NCI-H1092 treated with DMSO at 0.1 percent for 48 hours (cell line): ENCODE data around the gene NOLC1.

ENCODE experiments used
- DNase-seq: peaks from one replicate; lab custom pipeline; 2025; lab: John Stamatoyannopoulos, UW

NOLC1 gene

DNA sequence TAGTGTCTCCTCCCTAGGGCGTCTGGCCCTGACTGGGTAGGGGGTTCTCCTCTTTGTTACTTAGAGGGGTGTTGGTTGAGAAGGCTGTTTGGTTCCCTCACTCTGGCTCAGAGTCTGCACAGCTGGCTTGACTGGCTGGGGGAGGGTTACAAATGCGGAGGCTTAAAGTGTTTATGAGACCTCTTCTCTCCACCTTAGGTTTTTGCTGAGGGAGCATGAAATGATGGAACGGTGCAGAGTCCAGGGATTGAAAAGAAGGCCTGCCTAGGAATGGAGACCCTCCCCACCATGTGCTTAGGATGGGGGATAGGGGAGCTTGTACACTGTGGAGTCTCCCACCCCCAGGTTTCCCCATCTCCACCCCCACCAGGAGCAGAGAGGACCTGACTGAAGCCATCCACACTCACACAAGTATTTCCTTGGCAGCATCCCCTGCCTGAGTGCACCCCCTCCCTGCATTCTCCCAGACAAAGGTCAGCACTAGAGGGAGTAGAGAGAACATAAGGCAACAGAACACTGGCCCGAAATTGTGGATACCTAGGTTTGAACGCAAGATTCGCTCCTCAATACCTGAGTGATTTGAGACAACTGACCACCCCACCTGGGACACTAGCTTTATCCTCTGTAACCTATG, 30.3 kb upstream of the NOLC1 start:
- DNase-seq, result no peak

DNA sequence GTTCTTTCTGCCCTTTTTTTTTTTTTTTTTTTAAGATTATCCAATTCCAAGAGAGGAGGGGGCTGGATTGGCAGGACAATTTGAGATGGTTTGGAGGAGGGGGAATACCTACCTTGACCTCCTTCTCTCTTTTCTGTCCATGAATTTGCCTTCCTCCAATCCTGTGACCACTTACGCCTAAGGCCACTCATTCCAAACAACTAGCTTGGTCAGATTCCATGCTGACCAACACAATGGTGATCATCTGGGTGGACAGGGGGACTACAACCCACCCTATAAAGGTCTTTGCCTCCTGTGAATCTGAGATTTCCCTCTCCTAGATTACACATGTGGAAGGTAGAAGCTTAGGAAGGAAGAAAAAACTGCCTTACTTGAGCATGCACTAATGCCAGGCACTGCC, 29.7 kb upstream of the NOLC1 start:
- DNase-seq, result no peak

DNA sequence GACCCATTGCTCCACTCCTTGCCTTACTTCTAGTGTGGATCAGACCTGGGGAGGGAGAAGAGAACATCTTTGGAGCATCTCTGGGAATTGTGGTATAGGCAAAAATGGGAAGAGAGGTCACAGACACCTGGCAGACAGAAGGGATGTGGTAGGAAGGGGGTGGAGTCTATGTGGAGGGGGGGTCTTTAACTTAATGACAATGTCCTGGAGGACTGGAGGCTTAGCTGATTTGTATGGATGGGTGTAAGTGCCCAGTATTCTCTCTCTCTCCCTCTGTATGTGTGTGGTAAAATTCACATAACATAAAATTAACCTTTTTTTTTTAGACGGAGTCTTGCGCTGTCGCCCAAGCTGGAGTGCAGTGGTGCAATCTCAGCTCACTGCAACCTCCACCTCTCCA, 29.0 kb upstream of the NOLC1 start:
- DNase-seq, result no peak

DNA sequence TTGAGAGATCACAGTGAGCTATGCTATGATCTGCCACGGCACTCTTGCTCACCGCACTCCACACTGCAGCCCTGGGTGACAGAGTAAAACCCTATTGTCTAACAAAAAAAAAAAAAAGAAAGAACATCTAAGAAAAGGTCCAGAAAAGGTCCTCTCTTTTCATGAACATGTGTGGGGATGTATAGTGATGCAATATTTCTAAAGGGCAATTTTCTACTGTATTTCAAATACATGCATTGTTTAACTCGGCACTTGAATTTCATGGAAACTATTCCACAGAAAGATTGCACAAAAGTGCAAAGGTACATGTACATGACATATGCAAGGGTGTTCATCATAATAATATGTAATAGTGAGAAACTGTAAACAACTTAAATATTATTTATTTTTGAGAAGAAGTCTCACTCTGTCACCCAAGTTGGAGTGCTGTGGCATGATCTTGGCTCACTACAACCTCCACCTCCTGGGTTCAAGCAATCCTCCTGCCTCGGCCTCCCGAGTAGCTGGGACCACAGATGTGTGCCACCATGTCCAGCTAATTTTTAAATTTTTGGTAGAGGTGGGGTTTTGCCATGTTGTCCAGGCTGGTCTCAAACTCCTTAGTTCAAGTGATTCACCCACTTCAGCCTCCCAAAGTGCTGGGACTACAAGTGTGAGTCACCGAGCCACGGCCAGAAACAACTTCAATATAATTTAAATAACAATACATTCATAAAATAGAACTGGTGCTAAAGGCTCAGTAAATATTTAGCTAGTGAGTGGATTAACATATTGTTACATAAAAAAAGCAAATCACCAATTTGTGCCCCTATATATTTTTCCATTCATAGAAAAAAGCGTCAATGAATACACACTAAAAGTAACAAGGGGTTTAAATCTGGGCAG, 20.7 kb upstream of the NOLC1 start:
- DNase-seq, result no peak

DNA sequence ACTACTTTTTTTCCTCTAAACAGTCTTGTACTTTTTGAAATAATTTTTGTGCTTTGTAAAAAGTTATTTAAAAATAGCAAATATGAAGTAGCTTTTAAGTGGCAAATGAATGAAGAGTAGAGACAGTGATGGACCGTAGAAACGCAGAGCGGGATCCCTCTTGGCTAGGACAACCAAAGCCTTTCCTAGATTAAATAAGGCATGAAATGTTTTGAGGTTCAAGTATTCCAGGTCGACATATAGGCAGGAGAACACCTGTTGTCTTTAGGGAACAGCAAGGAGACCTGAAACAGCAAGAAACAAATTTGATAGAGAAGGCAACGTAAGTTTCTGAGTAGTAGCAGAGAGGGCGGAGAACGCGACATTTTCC, 20.0 kb upstream of the NOLC1 start:
- DNase-seq, result no peak

DNA sequence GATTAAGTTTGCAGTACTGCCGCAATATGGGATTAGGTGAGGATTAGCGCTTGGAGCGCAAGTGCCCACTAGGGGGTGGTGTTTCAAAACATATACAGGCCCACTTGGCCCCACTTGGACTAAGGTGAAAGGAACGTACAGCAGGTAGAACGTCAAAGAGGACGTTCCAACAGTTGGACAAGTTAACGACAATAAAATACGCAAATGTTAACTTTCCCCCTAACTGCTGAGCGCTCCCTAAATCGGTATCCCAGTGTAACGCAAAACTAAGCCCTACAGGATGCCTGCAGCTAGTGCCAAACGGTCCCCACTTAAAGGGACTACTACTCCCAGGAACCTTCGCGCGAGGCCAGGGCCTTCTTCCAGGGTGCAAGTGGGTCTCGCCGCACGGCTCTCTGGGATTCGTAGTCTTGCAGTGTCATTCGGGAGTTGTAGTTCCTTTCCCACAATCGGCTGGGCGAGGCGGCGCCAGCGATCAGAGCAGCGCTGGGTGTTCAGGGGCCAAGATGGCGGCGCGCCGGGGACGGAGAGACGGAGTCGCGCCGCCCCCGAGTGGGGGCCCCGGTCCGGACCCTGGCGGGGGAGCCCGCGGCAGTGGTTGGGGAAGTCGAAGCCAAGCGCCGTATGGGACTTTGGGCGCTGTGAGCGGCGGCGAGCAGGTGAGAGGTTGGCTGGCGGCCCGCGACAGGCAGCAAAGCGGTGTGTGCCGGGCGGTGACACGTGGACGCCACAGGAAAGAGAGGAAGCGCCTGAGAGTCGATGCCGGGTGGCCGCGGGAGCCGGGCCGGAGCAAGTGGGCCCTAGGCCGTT, 19.4 kb upstream of the NOLC1 start, which contains the start of gene PPRC1:
Gene PPRC1, plus strand, starts transcription at position 478 of the 810 bp plus-strand sequence. Its CDS starts 29 bp downstream, at position 507.
- DNase-seq, result peak; percentile 98

DNA sequence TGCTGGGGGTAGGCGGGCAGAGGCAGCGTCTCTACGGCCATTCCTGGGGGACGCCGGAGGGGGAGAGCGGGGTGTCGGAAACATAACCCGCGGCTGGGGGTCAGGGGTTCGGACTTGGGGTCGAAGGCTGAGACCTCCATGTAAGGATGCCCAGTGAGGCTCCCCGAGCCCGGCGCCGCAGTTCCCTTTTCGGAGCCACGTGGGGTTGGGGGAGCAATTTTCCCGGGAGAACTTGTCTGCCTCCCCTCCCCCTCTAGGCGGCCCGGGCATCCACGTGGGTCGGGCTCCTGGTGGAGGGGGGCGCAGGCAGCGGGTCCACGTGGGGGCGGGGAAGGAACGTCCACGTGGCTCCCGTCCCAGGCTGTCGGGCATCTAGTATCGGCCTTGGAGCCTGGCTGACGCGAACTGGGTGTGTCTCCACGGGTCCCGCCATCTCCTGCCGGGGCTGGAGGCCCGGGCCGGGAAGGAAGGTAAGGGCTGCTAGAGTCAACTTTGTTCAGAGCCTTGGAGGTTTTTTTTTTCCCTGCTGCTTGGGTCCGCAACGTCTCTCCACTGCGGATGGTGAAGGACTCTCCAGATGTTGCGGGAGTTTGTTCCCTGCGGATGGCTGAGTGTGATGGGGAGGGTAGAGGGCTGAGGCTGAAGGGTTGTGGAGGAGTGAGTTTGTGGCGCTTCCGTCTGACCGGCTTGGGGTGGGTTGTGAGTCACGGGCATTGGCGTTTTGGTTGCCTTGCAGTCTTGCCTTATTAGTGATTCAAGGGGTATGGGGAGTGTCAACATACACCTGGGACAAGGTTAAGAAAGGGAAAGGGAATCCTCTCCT, 18.6 kb upstream of the NOLC1 start:
- DNase-seq, result peak; percentile 28

DNA sequence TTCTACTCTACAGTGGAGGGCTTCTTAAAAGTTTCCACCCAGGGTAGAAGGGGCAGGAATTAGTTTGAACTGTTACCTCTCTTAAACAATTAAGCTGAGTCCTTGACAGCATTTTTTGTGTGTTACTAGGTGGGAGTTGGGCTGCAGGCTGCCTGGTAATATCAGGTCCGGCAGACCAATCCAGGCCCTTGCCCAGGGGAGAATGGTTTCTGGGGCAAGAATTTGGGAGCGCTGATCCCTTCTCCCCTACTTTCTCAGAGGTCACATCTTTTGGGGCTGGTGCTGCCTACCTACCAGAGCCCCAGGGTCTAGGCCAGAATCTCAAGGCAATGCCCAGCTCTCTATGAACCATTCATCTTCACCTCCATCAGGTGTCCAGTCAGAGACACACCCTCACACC, 17.8 kb upstream of the NOLC1 start:
- no peak for DNase-seq

DNA sequence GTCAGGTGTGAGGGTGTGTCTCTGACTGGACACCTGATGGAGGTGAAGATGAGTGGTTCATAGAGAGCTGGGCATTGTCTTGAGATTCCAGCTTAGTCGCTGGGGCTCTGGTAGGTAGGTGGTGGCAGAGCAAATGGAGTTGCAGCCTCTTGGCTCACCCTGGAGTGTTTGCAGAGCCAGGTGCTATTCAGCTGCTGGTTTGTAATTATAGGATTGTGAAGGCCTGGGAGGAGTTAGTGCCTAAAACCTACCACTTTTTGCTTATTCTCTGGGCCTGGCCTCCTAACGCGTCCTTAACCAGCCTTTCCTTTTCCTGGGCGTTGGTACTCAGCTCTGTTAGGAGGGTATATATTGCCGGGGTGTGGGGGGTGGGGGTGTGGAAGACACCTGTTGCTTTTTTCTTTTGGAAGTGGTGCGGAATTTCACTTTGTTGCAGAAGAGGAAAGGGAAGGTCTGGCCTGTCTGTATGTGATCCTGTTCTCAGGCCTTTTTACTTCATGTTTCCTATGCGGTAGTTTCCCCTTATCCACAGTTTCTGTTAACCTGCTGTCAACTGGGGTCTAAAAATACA, 16.1 kb upstream of the NOLC1 start:
- peak; percentile 25 for DNase-seq

DNA sequence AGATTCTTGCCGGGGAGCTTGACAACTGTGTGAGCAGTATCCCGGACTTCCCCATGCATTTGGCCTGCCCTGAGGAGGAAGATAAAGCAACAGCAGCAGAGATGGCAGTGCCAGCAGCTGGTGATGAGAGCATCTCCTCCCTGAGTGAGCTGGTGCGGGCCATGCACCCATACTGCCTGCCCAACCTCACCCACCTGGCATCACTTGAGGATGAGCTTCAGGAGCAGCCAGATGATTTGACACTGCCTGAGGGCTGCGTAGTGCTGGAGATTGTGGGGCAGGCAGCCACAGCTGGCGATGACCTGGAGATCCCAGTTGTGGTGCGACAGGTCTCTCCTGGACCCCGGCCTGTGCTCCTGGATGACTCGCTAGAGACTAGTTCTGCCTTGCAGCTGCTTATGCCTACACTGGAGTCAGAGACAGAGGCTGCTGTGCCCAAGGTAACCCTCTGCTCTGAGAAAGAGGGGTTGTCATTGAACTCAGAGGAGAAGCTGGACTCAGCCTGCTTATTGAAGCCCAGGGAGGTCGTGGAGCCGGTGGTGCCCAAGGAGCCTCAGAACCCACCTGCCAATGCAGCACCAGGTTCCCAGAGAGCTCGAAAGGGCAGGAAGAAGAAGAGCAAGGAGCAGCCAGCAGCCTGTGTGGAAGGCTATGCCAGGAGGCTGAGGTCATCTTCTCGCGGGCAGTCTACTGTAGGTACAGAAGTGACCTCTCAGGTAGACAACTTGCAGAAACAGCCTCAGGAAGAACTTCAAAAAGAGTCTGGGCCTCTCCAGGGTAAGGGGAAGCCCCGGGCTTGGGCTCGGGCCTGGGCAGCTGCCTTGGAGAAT, 12.7 kb upstream of the NOLC1 start:
- no peak for DNase-seq

DNA sequence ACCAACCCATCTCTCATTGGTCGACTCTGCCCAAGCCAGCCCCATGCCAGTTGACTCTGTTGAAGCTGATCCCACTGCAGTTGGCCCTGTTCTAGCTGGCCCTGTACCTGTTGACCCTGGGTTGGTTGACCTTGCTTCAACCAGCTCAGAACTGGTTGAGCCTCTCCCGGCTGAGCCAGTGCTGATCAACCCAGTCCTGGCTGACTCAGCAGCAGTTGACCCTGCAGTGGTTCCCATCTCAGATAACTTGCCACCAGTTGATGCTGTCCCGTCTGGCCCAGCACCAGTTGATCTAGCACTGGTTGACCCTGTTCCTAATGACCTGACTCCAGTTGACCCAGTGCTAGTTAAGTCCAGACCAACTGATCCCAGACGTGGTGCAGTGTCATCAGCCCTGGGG, 12.0 kb upstream of the NOLC1 start:
- no peak for DNase-seq

DNA sequence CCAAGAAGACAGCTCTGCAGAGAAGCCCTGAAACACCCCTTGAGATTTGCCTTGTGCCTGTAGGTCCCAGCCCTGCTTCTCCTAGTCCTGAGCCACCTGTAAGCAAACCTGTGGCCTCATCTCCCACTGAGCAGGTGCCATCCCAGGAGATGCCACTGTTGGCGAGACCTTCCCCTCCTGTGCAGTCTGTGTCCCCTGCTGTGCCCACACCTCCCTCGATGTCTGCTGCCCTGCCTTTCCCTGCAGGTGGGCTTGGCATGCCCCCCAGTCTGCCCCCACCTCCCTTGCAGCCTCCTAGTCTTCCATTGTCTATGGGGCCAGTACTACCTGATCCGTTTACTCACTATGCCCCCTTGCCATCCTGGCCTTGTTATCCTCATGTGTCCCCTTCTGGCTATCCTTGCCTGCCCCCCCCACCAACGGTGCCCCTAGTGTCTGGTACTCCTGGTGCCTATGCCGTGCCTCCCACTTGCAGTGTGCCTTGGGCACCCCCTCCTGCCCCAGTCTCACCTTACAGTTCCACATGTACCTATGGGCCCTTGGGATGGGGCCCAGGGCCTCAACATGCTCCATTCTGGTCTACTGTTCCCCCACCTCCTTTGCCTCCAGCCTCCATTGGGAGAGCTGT, 11.2 kb upstream of the NOLC1 start:
- DNase-seq, result no peak

DNA sequence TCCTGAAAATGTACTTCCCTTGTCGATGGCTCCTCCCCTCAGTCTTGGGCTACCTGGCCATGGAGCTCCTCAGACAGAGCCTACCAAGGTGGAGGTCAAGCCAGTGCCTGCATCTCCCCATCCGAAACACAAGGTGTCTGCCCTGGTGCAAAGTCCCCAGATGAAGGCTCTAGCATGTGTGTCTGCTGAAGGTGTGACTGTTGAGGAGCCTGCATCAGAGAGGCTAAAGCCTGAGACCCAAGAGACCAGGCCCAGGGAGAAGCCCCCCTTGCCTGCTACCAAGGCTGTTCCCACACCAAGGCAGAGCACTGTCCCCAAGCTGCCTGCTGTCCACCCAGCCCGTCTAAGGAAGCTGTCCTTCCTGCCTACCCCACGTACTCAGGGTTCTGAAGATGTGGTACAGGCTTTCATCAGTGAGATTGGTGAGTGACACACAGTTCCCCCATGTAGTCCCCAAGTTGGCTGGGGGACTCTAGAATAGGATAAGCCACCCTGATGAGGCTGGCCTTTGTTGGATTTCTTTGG, 10.5 kb upstream of the NOLC1 start:
- DNase-seq, result no peak

DNA sequence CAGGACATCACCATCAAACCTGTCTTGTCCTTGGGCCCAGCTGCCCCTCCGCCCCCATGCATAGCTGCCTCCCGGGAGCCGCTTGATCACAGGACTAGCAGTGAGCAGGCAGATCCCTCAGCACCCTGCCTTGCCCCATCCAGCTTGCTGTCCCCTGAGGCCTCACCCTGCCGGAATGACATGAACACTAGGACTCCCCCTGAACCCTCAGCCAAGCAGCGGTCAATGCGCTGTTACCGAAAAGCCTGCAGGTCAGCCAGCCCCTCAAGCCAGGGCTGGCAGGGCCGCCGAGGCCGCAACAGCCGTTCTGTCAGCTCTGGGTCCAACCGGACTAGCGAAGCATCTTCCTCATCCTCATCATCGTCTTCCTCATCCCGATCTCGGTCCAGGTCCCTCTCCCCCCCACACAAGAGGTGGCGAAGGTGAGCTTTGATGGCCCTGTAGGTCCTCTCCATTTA, 5.2 kb upstream of the NOLC1 start:
- no peak for DNase-seq

DNA sequence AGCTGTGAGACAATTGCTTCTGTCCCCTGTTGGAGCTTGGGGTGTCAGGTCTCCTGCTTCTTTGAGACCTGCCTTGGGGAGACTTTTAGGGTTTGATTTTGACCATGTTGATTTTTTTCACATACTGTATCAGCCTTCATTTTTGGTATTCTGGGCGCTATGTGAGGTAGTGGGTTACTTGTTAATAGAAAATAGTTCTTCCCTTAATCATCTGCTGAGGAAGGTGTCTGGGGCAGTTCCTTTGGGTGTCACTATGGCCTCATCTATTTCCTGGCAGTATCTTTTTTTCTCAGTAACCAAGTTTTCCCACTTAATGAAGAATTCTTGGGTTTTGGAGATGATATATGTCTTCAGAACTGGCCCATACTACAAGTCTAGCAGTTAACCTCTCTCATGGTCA, 4.6 kb upstream of the NOLC1 start:
- DNase-seq, result no peak

DNA sequence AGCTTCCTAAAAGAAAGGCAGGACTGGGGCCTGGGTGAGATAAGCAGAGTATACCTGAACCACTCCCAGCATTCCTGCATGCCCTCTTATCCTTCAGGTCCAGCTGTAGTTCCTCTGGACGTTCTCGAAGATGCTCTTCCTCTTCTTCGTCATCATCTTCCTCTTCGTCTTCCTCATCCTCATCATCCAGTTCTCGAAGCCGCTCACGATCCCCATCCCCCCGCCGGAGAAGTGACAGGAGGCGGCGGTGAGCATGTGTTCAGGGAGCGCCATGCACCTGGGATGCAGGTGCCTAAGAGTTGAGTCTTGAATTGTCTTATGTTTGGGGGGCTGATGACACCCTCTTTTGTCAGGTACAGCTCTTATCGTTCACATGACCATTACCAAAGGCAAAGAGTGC, 3.9 kb upstream of the NOLC1 start:
- DNase-seq, result no peak

DNA sequence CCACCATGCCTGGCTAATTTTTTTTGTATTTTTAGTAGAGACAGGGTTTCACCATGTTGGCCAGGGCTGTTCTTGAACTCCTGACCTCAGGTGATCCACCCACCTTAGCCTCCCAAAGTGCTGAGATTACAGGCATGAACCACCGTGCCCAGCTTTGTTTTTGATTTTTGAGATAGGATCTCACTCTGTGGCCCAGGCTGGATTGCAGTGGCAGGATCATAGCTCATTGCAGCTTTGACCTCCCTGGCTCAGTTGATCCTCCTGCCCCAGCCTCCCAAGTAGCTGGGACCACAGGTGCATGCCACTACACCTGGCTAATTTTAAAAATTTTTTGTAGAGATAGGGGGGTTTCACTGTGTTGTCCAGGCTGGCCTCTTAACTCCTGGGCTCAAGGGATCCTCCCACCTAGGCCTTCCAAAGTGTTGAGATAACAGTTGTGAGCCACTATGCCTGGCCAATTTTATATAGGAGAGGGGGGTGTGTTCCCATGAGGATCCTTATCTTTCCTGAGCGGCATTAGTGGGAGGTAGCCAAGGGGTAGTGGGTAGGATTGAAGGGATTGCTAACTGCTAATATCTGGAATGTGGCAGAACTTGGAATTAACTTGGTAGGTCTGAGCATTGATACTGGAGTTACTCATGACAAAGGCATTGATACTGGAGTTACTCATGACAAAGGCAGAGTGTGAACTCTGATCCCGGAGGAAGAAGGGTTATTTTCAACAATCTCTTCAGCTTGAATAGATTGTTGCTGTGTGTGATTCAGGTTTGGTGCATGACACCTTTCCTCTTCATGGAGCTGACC, 1.0 kb upstream of the NOLC1 start:
- DNase-seq, result no peak

DNA sequence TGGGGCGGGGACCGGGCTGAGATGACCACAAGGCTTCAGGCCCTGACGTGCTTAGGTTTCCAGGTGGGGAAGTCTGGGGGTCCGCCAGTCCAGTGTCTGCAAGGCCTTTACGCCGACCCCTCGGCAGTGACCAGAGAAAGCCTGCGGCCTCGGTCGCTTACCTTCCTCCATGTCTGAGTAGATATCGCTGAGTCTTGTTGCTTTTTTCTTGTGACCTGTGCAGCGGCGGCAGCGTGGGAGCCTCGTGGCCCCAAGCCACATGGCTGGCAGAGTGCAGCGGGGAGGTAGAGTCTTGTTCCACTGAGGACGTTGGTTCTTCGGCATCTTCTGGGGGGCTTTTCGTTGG, 329 bp downstream of the NOLC1 start:
- no peak for DNase-seq

DNA sequence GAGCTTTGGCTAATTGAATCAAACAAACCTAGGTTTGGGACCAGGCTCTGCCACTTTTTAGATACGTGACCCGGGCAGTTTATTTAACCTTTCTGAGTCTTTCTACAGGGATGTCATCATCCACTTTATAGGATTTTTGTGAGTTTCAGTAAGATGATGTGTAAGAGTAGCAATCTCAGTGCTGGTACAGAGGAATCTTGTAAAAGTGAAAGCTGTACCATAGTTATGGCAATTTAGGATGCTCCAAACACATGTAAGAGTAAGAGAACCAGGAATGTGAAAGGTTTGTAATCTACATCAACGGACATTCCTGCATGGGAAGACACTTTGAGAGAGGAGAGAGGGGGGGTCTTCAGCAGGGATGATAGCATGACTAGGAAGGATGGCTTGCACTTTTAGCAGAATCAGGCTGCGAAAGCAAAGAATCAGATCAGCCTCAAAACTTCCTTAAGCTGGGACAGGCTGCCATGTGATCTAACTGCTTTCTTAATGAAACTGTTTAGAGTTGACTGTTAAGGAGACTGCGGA, 968 bp downstream of the NOLC1 start:
- DNase-seq, result no peak
